ENCODE data around the gene DST. TPM values are rescaled to one million over a fixed set of nuclear protein-coding genes. Genes with fewer than 3 reads are reported as not detected.

DST gene
- total and polyA plus RNA-seq, 2 donors (not counting 1 experiment from before 2014, with no cell fraction given): 1.5 to 1.9 TPM

DNA sequence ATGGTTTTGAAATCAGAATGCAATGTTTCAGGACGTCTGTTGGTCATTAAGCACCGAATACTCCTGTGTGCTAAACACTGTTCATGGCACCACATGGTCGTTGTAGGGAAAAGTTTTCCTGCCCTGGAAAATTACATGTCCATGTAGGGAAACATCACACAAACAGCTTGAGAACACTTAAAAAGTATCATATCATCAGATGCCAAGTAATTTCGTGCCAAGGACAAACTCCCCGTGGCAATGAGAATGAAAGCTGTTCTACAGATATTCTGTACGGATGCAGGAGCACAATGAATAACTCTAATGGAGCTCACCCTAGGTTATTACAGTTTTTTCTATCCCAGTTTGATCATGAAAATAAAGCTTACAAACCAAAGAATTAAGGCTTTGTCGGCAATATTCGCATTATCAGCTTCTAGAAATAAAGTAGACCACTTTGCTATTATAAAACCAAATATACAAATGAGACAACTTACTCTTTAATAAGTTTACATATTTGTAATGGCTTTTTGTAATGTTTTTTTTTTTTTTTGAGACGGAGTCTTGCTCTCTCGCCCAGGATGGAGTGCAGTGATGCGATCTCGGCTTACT, 4.6 kb upstream of the DST start:
- Mint-ChIP-seq H3K9me3 (ENCODE audit: insufficient read depth) (no peaks in the 10 kb centered on the region), H3K27me3 (peaks cover 5% of the 10 kb centered on the region), H3K4me3 (no peak overlapping the region), H3K4me1 (no peaks in the 10 kb centered on the region), H3K27ac (no peak overlapping the region)
- Histone ChIP-seq H3K27me3 (replicated peaks in 1 of 4; ENCODE audit: control extremely low read depth in 1 of 4, control insufficient read depth in 3 of 4, insufficient read depth in 4 of 4, low read length in 3 of 4) (no peaks in the 10 kb centered on the region), H3K9ac (ENCODE audit: low read length) (no peak overlapping the region), H3K9me3 (ENCODE audit: control extremely low read depth in 1 of 3, control insufficient read depth in 2 of 3, insufficient read depth in 1 of 3, low read length in 2 of 3) (no peaks in the 10 kb centered on the region), H3K4me3 (ENCODE audit: control extremely low read depth in 1 of 5, extremely low read depth in 1 of 5, insufficient read depth in 1 of 5, low read depth in 2 of 5, low read length in 4 of 5) (no peak overlapping the region), H2AFZ (ENCODE audit: insufficient read depth, low read depth, low read length, poor library complexity, severe bottlenecking) (no peak overlapping the region), H3K4me2 (replicated peaks; ENCODE audit: low read depth, low read length, poor library complexity, severe bottlenecking) (no peak overlapping the region), H3K36me3 (replicated peaks in 1 of 2; ENCODE audit: control extremely low read depth in 1 of 2, control insufficient read depth in 1 of 2, extremely low read depth in 1 of 2, insufficient read depth in 2 of 2, low read length in 1 of 2) (no peaks in the 10 kb centered on the region), H3K4me1 (ENCODE audit: control insufficient read depth in 2 of 2, insufficient read depth in 2 of 2, low read length in 2 of 2) (no peaks in the 10 kb centered on the region), H4K20me1 (ENCODE audit: control insufficient read depth, insufficient read depth, low read length, poor library complexity, severe bottlenecking) (no peaks in the 10 kb centered on the region), H3K27ac (ENCODE audit: low read length in 2 of 2) (no peak overlapping the region), H3K79me2 (ENCODE audit: control insufficient read depth, insufficient read depth, low read length) (no peaks in the 10 kb centered on the region)
- 85% methylated on average over 5 of the region's 12 CpGs for WGBS (ENCODE audit: insufficient coverage)
- no peak for ATAC-seq (ENCODE audit: low read depth)
- DNase-seq: no peak
- CTCF ChIA-PET: no interaction called here
- intact Hi-C loops (cut with micrococcal nuclease): no loop called here
- POLR2A ChIA-PET: no interaction called here
- no peak for TF ChIP-seq EZH2 (IDR thresholded peaks at IDR 0.05; ENCODE audit: borderline replicate concordance, insufficient read depth, low read depth, low read length, poor library complexity, severe bottlenecking)
- TF ChIP-seq, protein P1, sequence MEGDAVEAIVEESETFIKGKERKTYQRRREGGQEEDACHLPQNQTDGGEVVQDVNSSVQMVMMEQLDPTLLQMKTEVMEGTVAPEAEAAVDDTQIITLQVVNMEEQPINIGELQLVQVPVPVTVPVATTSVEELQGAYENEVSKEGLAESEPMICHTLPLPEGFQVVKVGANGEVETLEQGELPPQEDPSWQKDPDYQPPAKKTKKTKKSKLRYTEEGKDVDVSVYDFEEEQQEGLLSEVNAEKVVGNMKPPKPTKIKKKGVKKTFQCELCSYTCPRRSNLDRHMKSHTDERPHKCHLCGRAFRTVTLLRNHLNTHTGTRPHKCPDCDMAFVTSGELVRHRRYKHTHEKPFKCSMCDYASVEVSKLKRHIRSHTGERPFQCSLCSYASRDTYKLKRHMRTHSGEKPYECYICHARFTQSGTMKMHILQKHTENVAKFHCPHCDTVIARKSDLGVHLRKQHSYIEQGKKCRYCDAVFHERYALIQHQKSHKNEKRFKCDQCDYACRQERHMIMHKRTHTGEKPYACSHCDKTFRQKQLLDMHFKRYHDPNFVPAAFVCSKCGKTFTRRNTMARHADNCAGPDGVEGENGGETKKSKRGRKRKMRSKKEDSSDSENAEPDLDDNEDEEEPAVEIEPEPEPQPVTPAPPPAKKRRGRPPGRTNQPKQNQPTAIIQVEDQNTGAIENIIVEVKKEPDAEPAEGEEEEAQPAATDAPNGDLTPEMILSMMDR (IDR thresholded peaks at IDR 0.05): no peak

DNA sequence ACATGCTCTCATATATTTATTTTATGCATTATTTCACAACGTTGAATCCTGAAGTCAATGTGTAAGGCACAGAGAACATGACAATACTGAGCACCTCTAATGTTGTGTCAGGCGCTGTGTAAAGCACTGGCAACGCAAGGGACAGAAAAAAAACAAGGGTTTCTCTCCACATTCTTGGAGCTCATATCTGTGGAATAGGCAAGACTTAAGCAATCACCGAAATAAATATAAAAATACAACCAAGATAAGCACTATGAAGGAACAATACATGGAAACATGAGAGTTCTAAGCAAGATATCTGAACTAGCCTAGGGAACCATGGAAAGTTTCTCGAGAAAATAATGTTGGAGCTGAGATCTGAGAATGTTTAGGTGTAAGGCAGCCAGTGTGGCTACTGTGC, 1.7 kb upstream of the DST start:
- intact Hi-C loops (cut with micrococcal nuclease): no loop called here
- no peaks in the 10 kb centered on the region for H3K36me3 ChIP-seq (replicated peaks in 1 of 2; ENCODE audit: control extremely low read depth in 1 of 2, control insufficient read depth in 1 of 2, extremely low read depth in 1 of 2, insufficient read depth in 2 of 2, low read length in 1 of 2)
- no peaks in the 10 kb centered on the region for H4K20me1 ChIP-seq (ENCODE audit: control insufficient read depth, insufficient read depth, low read length, poor library complexity, severe bottlenecking)
- ATAC-seq (ENCODE audit: low read depth) (no peak), DNase-seq (no peak)
- no peak overlapping the region for H3K4me3 ChIP-seq (ENCODE audit: control extremely low read depth in 1 of 5, extremely low read depth in 1 of 5, insufficient read depth in 1 of 5, low read depth in 2 of 5, low read length in 4 of 5)
- no peak overlapping the region for H3K27ac ChIP-seq (ENCODE audit: low read length in 2 of 2)
- TF ChIP-seq EZH2 (IDR thresholded peaks at IDR 0.05; ENCODE audit: borderline replicate concordance, insufficient read depth, low read depth, low read length, poor library complexity, severe bottlenecking): no peak
- TF ChIP-seq, protein P1 (IDR thresholded peaks at IDR 0.05): no peak
- Mint-ChIP-seq H3K4me1 (no peaks in the 10 kb centered on the region), H3K27me3 (no peaks in the 10 kb centered on the region), H3K27ac (no peak overlapping the region), H3K4me3 (no peak overlapping the region), H3K9me3 (ENCODE audit: insufficient read depth) (no peaks in the 10 kb centered on the region)
- no peaks in the 10 kb centered on the region for H3K9me3 ChIP-seq (ENCODE audit: control extremely low read depth in 1 of 3, control insufficient read depth in 2 of 3, insufficient read depth in 1 of 3, low read length in 2 of 3)
- no peak overlapping the region for H2AFZ ChIP-seq (ENCODE audit: insufficient read depth, low read depth, low read length, poor library complexity, severe bottlenecking)
- no peaks in the 10 kb centered on the region for H3K27me3 ChIP-seq (replicated peaks in 1 of 4; ENCODE audit: control extremely low read depth in 1 of 4, control insufficient read depth in 3 of 4, insufficient read depth in 4 of 4, low read length in 3 of 4)
- H3K9ac ChIP-seq (ENCODE audit: low read length): no peak overlapping the region
- no peaks in the 10 kb centered on the region for H3K79me2 ChIP-seq (ENCODE audit: control insufficient read depth, insufficient read depth, low read length)
- H3K4me2 ChIP-seq (replicated peaks; ENCODE audit: low read depth, low read length, poor library complexity, severe bottlenecking): no peak overlapping the region
- CTCF ChIA-PET: interaction anchor here (0.6 kb wide), 1 partner anchor 176 kb away, joined by 3 read pairs; no protein-coding TSS in a partner anchor
- H3K4me1 ChIP-seq (ENCODE audit: control insufficient read depth in 2 of 2, insufficient read depth in 2 of 2, low read length in 2 of 2): no peaks in the 10 kb centered on the region
- WGBS (ENCODE audit: insufficient coverage): 85% methylated on average over 4 of the region's 5 CpGs
- POLR2A ChIA-PET: no interaction called here

All from B cell (primary cell).